Testis (tissue), 3 donors: ENCODE results near the gene HOXB1. TPM values are rescaled to one million over a fixed set of nuclear protein-coding genes. Genes with fewer than 3 reads are reported as not detected.

Experiments
- DNase-seq: peaks from one replicate; pipeline ENCODE4 v3.0.0-alpha.2; 2019
- H3K27ac ChIP-seq, 2 donors: fragments of 200-600 bp; sonication (generic); one replicate each; pipeline ENCODE4 v1.5.1; 2019
- H3K27me3 ChIP-seq: fragments of 200-600 bp; sonication (generic); one replicate; pipeline ENCODE4 v1.5.1; 2019
- H3K36me3 ChIP-seq: fragments of 200-600 bp; sonication (generic); one replicate; pipeline ENCODE4 v1.5.1; 2017; ENCODE audit warnings: low read depth; ENCODE audit errors: missing control alignments
- H3K4me1 ChIP-seq: fragments of 200-600 bp; sonication (generic); one replicate; pipeline ENCODE4 v1.5.1; 2019
- H3K4me3 ChIP-seq, 2 donors: fragments of 200-600 bp; sonication (generic); one replicate each; pipeline ENCODE4 v1.5.1; 2017 to 2019
- H3K9me3 ChIP-seq: fragments of 200-600 bp; sonication (generic); one replicate; pipeline ENCODE4 v1.5.1; 2017
- CTCF ChIP-seq, 3 experiments: fragments of 450-650 bp in 2 of 3; fragments of 200-600 bp in 1 of 3; sonication (generic) in 1 of 3; IDR thresholded peaks; one replicate each; pipeline ENCODE4 v1.5.1; 2016 to 2019; ENCODE audit warnings: antibody characterized with exemption in 3 of 3, mild to moderate bottlenecking in 2 of 3, moderate library complexity in 1 of 3
- POLR2A ChIP-seq: fragments of 450-650 bp; IDR thresholded peaks from one replicate; pipeline ENCODE4 v1.6.1; 2017; ENCODE audit warnings: antibody characterized with exemption, mild to moderate bottlenecking, moderate library complexity
- WGBS, 2 donors: methylation state at CpG; one replicate each; pipeline ENCODE4 v1.1.5; 2018; 5-methylcytosine and 5-hydroxymethylcytosine counted together
- intact Hi-C: fragments of 100-400 bp; cut with DNase I; formaldehyde crosslinking; loops from one replicate; pipeline ENCODE4 v1.15.1; 2023; ENCODE audit warnings: low total_unique reads
- polyA plus RNA-seq: library from polyadenylated mRNA; stranded (reverse); fragments of 350-450 nt; fragmentation: Illumina TruSeq; extraction: RNeasy Lipid Tissue Mini Kit (QIAGEN cat#74804); gene quantifications from one replicate; pipeline ENCODE4 v1.2.3, GENCODE V29; 2014; ENCODE audit warnings: low read depth, low replicate concordance; ENCODE audit not compliant: insufficient read depth
- total RNA-seq, 2 donors: library from RNA; depleted of rRNA; stranded (reverse); fragments of >200 nt; gene quantifications; one replicate each; pipeline ENCODE4 v1.2.3, GENCODE V29; 2016

HOXB1 gene
- total and polyA plus RNA-seq, 3 donors from 2014 or later = 1.1 TPM; not detected in 2

- Histone ChIP-seq H3K27me3 (no peaks in the 10 kb centered on the region), H3K9me3 (no peaks in the 10 kb centered on the region), H3K4me3 (no peak overlapping the region), H3K36me3 (no peaks in the 10 kb centered on the region), H3K27ac (no peak overlapping the region), H3K4me1 (no peaks in the 10 kb centered on the region)
- intact Hi-C loops = no loop called here
- no peak for DNase-seq
- TF ChIP-seq CTCF (IDR thresholded peaks at IDR 0.05) (no peak), POLR2A (no peak)
- whole genome bisulfite sequencing, 2 donors = 38 to 43% methylated on average over 2 of the region's 2 CpGs
Measured at GRCh38 chr17:48565022-48565554, 34.3 kb upstream of the HOXB1 start.

GRCh38 chr17:48564188-48565021, 33.6 kb upstream of the HOXB1 start:
- no peak for DNase-seq
- H3K27ac ChIP-seq = no peak overlapping the region
- peak overlapping the region; percentile 39 to 50 for H3K4me3 ChIP-seq
- H3K9me3 ChIP-seq = no peaks in the 10 kb centered on the region
- H3K4me1 ChIP-seq = no peaks in the 10 kb centered on the region
- intact Hi-C loops = no loop called here
- TF ChIP-seq POLR2A (no peak), CTCF (IDR thresholded peaks at IDR 0.05) (no peak)
- 3 to 6% methylated on average over 23 to 54 of the region's 73 CpGs for WGBS, 2 donors
- no peaks in the 10 kb centered on the region for H3K27me3 ChIP-seq
- no peaks in the 10 kb centered on the region for H3K36me3 ChIP-seq

- Histone ChIP-seq H3K4me1 (no peaks in the 10 kb centered on the region), H3K4me3 (peak overlapping the region; percentile 39 to 50), H3K9me3 (no peaks in the 10 kb centered on the region), H3K36me3 (no peaks in the 10 kb centered on the region), H3K27me3 (no peaks in the 10 kb centered on the region), H3K27ac (no peak overlapping the region)
- no peak for DNase-seq
- TF ChIP-seq CTCF (IDR thresholded peaks at IDR 0.05) (no peak), POLR2A (no peak)
- WGBS, 2 donors = 11 to 18% methylated on average over 10 of the region's 10 CpGs
- intact Hi-C loops = no loop called here
Measured at GRCh38 chr17:48563867-48564187, 33.0 kb upstream of the HOXB1 start.

GRCh38 chr17:48563385-48563838, 32.6 kb upstream of the HOXB1 start:
- DNase-seq = no peak
- TF ChIP-seq CTCF (IDR thresholded peaks at IDR 0.05) (no peak), POLR2A (no peak)
- no peaks in the 10 kb centered on the region for H3K9me3 ChIP-seq
- H3K27me3 ChIP-seq = no peaks in the 10 kb centered on the region
- no peaks in the 10 kb centered on the region for H3K36me3 ChIP-seq
- peak overlapping the region in 1 of 2 donors; percentile 50 for H3K4me3 ChIP-seq
- no peak overlapping the region for H3K27ac ChIP-seq
- intact Hi-C loops = no loop called here
- H3K4me1 ChIP-seq = no peaks in the 10 kb centered on the region
- WGBS, 2 donors = 43% methylated on average over 6 of the region's 6 CpGs
